Loucy (cell line): ENCODE measurements around the gene EPHA5.

Experiments
- H2AFZ ChIP-seq: fragments of 200-600 bp; sonication (generic); 2 replicates; pipeline ENCODE4 v1.6.0; 2016; ENCODE audit warnings: antibody characterized with exemption, mild to moderate bottlenecking, low read length, moderate library complexity
- H3F3A ChIP-seq: fragments of 200-600 bp; 2 replicates; pipeline ENCODE4 v1.6.0; 2016; ENCODE audit warnings: antibody characterized with exemption, low read depth, mild to moderate bottlenecking
- H3K27me3 ChIP-seq: fragments of 200-600 bp; sonication (generic); 2 replicates; pipeline ENCODE4 v1.6.1; 2014; ENCODE audit warnings: low read length, mild to moderate bottlenecking; ENCODE audit not compliant: insufficient read depth, poor library complexity, severe bottlenecking
- H3K36me3 ChIP-seq: fragments of 200-600 bp; sonication (generic); 2 replicates; pipeline ENCODE4 v1.6.1; 2016; ENCODE audit warnings: low read length; ENCODE audit not compliant: insufficient read depth
- H3K4me1 ChIP-seq: fragments of 200-600 bp; sonication (generic); 2 replicates; pipeline ENCODE4 v1.5.1; 2014; ENCODE audit warnings: low read length, mild to moderate bottlenecking; ENCODE audit not compliant: insufficient read depth, poor library complexity, severe bottlenecking
- H3K4me2 ChIP-seq: fragments of 200-600 bp; sonication (generic); 2 replicates; pipeline ENCODE4 v1.6.0; 2014; ENCODE audit warnings: antibody characterized with exemption, low read length, low read depth, mild to moderate bottlenecking; ENCODE audit not compliant: poor library complexity, severe bottlenecking
- H3K4me3 ChIP-seq: fragments of 200-600 bp; sonication (generic); 2 replicates; pipeline ENCODE4 v1.5.1; 2014; ENCODE audit warnings: low read length, mild to moderate bottlenecking, mixed read lengths; ENCODE audit not compliant: poor library complexity, severe bottlenecking
- H3K79me2 ChIP-seq: fragments of 200-600 bp; sonication (generic); 2 replicates; pipeline ENCODE4 v1.6.1; 2014; ENCODE audit warnings: low read length; ENCODE audit not compliant: insufficient read depth
- H3K9ac ChIP-seq: fragments of 200-600 bp; sonication (generic); 2 replicates; pipeline ENCODE4 v1.6.0; 2014; ENCODE audit warnings: mild to moderate bottlenecking, low read depth, low read length, moderate library complexity; ENCODE audit not compliant: poor library complexity, severe bottlenecking
- H3K9me2 ChIP-seq: fragments of 200-600 bp; sonication (generic); replicated peaks from 2 replicates; pipeline ENCODE4 v1.6.1; 2016; ENCODE audit warnings: low read depth, low read length, mixed read lengths
- H3K9me3 ChIP-seq: fragments of 200-600 bp; sonication (generic); 2 replicates; pipeline ENCODE4 v1.6.1; 2014; ENCODE audit warnings: mild to moderate bottlenecking, antibody characterized with exemption, low read length, low read depth; ENCODE audit not compliant: insufficient read depth
- H4K20me1 ChIP-seq: fragments of 200-600 bp; sonication (generic); 2 replicates; pipeline ENCODE4 v1.6.0; 2014; ENCODE audit warnings: antibody characterized with exemption, low read length, mild to moderate bottlenecking; ENCODE audit not compliant: insufficient read depth, poor library complexity, severe bottlenecking
- CTCF ChIP-seq: fragments of 200-600 bp; sonication (generic); conservative IDR thresholded peaks from 2 replicates; pipeline ENCODE4 v1.5.1; 2014; ENCODE audit warnings: mild to moderate bottlenecking, antibody characterized with exemption, low read length
- EZH2phosphoT487 ChIP-seq: fragments of 200-600 bp; IDR thresholded peaks from 2 replicates; pipeline ENCODE4 v1.6.1; 2018; ENCODE audit warnings: antibody characterized with exemption, mild to moderate bottlenecking, moderate library complexity, borderline replicate concordance

Gene EPHA5

GRCh38 chr4:65391382-65391781, 278.9 kb downstream of the EPHA5 start:
- no peaks in the 10 kb centered on the region for H3K4me1 ChIP-seq
- no peaks in the 10 kb centered on the region for H3K79me2 ChIP-seq
- TF ChIP-seq CTCF (no peak), EZH2phosphoT487 (no peak)
- H3K4me2 ChIP-seq: no peak overlapping the region
- no peak overlapping the region for H2AFZ ChIP-seq
- H3K36me3 ChIP-seq: no peaks in the 10 kb centered on the region
- H3K9me3 ChIP-seq: no peaks in the 10 kb centered on the region
- no peaks in the 10 kb centered on the region for H4K20me1 ChIP-seq
- no peaks in the 10 kb centered on the region for H3K27me3 ChIP-seq
- no peak overlapping the region for H3K4me3 ChIP-seq
- H3K9me2 ChIP-seq: no peaks in the 10 kb centered on the region
- H3F3A ChIP-seq: no peaks in the 10 kb centered on the region
- H3K9ac ChIP-seq: no peak overlapping the region

- TF ChIP-seq CTCF (no peak), EZH2phosphoT487 (no peak)
- H3K4me3 ChIP-seq: no peak overlapping the region
- H3K4me1 ChIP-seq: no peaks in the 10 kb centered on the region
- H2AFZ ChIP-seq: no peak overlapping the region
- H3K27me3 ChIP-seq: no peaks in the 10 kb centered on the region
- H3K36me3 ChIP-seq: no peaks in the 10 kb centered on the region
- no peaks in the 10 kb centered on the region for H4K20me1 ChIP-seq
- no peaks in the 10 kb centered on the region for H3K9me3 ChIP-seq
- H3K4me2 ChIP-seq: no peak overlapping the region
- no peaks in the 10 kb centered on the region for H3K79me2 ChIP-seq
- H3K9me2 ChIP-seq: no peaks in the 10 kb centered on the region
- H3K9ac ChIP-seq: no peak overlapping the region
- H3F3A ChIP-seq: no peaks in the 10 kb centered on the region
These were observed 283.4 kb downstream of the EPHA5 start for GRCh38 chr4:65386927-65387326.

GRCh38 chr4:65383589-65384305, 286.5 kb downstream of the EPHA5 start:
- Histone ChIP-seq H3K36me3 (no peaks in the 10 kb centered on the region), H3K79me2 (no peaks in the 10 kb centered on the region), H3K4me3 (no peak overlapping the region), H2AFZ (no peak overlapping the region), H3F3A (no peaks in the 10 kb centered on the region), H3K9ac (no peak overlapping the region), H3K9me3 (no peaks in the 10 kb centered on the region), H4K20me1 (no peaks in the 10 kb centered on the region), H3K27me3 (no peaks in the 10 kb centered on the region), H3K4me1 (no peaks in the 10 kb centered on the region), H3K9me2 (no peaks in the 10 kb centered on the region), H3K4me2 (no peak overlapping the region)
- no peak for TF ChIP-seq EZH2phosphoT487

GRCh38 chr4:65381648-65382047, 288.6 kb downstream of the EPHA5 start:
- no peaks in the 10 kb centered on the region for H3K4me1 ChIP-seq
- no peak overlapping the region for H3K9ac ChIP-seq
- H3K9me3 ChIP-seq: no peaks in the 10 kb centered on the region
- no peaks in the 10 kb centered on the region for H3K36me3 ChIP-seq
- H2AFZ ChIP-seq: no peak overlapping the region
- H3K79me2 ChIP-seq: no peaks in the 10 kb centered on the region
- H4K20me1 ChIP-seq: no peaks in the 10 kb centered on the region
- H3K9me2 ChIP-seq: no peaks in the 10 kb centered on the region
- no peak for TF ChIP-seq CTCF
- no peak for TF ChIP-seq EZH2phosphoT487
- H3F3A ChIP-seq: no peaks in the 10 kb centered on the region
- no peaks in the 10 kb centered on the region for H3K27me3 ChIP-seq
- no peak overlapping the region for H3K4me3 ChIP-seq
- no peak overlapping the region for H3K4me2 ChIP-seq
